GM18511 (cell line): ENCODE results near the gene TPRN.

Experiments used
- ATAC-seq: cut with Tn5 transposase; IDR thresholded peaks from one replicate; pipeline ENCODE4 v1.9.1; 2021; ENCODE audit warnings: mild to moderate bottlenecking, moderate library complexity; ENCODE audit not compliant: unreplicated experiment

TPRN gene

DNA sequence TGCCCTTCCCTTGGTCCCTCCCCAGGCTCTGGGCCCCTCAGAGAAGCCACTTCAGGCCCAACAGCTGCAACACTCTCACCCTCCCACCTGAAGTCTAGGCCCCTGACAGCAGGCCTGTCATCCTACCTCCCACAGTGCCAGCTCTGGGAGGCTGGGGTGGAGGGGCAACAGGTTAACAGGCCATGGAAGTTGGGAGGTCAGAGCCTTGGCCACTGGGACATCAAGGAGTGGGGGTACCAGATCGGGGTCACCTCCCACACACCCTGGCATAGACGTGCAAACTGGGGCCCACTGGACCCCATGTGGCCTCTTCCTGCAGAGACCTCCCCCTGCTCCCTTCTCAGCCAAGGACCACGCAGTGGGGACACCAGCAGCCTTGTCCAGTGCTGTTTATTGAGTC lies 9.3 kb downstream of the TPRN start:
- ATAC-seq: no peak

DNA sequence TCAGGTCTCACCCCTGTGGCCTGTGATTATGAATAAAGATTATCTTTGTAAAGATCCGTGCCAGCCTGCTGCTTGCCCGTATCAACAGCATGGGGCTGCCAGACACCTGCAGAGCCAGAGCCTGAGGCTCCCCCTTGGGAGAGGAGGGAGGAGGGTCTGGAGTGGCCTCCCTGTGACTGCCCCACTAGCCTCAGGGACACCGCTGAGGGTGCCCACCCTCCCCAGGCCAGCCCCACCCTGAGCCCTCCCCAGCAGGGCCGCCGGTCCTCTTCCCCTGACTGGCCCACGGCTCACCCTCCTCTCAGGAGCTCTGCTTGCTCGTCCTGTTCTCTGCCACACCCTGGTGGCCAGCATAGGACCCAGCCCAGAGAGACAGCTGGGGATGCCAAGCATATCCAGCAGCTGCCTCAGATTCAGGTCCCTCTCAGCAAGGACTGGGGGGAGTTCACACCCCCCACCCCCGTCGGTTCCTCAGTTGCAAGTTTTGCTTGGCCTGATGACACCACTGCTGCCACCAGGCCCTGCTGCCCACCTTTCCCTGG lies 10.2 kb downstream of the TPRN start:
- ATAC-seq: no peak

DNA sequence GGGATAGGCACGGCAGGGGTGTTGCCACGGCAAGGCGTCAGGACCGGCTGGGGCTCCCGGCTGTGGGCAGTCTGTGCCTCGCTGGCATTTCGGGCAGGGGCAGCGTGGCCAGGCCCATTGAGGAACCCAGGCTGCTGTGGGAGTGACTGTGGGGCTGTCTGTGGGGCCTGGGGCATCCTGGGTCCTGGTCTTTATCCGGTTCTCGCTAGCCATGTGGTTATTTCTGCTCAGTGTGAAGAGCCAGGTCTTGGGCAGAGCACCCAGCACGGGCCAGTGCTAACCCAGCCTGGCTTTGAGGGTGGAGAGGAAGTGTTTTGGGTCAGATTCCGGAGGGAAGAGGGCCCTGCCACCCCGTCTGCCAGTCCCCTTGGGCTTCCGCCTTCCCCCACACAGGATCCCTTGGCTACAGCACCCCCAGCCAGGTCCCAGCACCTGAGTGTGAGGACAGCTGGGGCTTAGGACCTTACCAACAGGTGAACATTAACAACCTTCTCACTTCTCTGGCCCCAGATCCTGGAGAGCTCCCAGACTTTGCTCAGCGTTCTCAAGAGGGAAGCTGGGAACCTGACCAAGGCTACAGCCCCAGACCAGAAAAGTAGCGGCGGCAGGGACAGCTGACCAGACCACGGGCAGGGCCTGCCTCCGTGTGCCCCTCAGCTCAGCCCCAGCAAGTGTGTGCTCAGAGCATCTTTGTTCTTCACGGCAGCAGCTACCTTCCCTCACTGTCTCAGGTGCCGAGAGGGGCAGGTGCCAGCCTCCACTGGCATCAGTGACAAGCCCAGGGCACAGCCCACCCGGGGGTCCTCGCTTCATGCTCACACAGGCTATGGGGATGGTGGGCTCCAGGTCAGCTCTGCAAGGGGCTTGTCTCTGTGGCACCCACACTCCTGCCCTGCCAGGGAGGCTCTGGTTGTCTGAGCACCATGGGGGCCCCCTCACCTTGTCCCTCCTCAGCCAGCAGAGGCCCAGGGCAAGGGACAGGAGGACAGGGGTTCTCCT lies 10.9 kb downstream of the TPRN start:
- no peak for ATAC-seq

DNA sequence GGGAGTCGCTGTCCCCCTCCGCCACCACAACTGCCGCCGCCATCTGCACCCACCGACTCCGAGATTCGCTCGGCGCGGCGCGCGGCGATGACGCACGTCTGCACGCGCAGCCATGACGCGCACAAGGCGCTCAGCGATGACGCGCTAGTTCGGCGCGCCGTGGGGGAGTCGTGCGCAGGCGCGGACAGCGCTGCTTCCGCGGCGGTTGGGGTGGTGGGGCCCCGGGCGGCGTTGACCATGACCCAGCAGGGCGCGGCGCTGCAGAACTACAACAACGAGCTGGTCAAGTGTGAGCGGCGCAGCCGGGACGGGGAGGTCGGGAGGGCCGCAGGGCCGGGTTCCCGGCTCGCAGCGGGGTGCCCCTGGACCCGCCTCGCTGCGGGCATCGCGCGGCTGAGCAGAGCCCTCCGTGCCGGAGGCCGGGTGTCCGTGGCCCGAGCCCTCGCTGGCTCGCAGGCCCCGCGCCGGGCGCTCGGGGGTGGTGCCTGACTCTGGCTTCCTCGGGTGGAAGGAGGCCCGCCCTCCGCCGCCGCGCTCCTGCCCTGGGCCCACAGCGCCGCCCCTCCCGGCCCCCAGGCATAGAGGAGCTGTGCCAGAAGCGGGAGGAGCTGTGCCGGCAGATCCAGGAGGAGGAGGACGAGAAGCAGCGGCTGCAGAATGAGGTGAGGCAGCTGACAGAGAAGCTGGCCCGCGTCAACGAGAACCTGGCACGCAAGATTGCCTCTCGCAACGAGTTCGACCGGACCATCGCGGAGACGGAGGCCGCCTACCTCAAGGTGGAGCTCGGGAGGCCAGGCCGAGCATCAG lies 11.8 kb downstream of the TPRN start, which contains the start of the genes ANAPC2 and SSNA1:
Gene ANAPC2, minus strand, starts transcription at position 71 of the 807 bp plus-strand sequence. Its CDS starts 28 bp downstream, at position 43.
Gene SSNA1, plus strand, starts transcription at position 187 of the 807 bp plus-strand sequence. Its CDS starts 51 bp downstream, at position 238.
- peak; percentile 85 for ATAC-seq

DNA sequence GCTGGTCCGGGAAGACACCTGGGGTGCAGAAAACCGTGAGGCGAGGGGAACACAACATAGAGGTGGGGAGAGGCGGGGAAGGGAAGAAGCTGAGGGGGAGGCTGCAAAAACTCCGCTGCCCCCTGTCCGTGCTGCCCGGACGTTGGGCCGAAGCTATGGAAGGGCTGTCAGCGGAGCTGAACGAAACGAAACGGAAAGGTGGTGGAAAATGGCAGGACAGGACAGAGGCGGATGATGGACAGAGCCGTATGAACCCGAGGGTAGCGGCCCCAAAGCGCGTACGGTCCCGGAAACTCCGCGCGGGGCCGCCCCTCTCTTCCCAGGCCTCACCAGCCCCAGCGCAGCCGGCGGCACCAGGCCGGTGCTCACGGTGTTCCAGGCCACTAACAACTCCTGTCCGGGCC lies 12.5 kb downstream of the TPRN start:
- no peak for ATAC-seq

DNA sequence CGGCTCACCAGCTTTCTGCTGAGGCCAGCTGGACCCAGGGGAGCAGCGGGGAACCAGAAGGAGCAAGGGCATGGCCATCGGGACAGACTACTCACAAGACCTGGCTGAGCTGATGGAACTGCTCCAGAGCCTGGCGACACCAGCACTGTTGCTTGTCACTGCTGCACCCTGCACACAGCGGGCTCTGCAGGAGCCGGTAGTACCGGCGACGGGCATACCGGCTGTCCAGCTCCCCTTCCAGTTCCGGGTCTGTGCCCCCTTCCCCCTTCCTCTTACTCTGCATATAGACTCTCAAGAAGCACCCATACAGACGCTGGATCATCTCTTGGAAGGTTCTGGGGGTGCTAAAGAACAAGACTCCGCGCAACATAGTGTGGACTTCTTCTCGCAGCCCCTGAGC lies 13.2 kb downstream of the TPRN start:
- ATAC-seq: no peak

DNA sequence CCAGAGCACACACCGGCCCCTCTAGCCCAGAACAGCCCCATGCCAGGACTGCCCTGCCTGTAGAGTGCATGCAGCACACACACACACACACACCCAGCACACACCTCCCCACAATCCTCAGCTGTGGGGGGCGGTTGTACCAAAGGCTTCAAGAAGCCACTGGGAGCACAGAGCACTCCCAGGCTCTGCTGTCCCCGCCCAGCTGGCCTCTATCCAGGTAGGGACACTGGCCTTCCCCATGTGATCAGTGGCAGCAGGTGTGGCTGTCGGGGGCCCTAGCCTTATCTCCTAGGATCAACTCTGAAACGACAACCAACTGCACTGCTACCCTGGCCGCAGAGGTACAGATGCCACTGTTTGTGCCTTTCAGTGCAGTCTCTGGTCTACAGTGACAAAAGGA lies 14.2 kb downstream of the TPRN start:
- ATAC-seq: no peak

DNA sequence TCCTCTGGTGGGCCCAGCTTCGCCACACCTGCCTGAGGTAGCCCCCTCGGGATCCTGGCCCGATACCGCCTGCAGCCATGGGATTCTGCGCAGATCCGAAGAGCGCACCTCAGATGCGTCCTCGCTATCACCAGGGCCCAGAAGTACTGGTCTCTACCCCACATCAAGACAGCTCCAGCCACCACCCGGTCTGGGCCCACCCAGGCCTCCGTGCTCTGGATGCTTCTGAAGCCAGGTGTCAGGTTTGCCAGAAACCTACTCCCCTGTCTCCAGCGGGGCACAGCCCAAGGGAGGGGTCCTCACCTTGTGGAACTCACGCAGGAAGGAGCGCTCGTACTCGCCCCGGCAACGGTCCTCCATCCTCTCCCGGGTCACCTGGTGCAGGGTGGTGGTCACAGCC lies 14.6 kb downstream of the TPRN start:
- ATAC-seq: no peak

DNA sequence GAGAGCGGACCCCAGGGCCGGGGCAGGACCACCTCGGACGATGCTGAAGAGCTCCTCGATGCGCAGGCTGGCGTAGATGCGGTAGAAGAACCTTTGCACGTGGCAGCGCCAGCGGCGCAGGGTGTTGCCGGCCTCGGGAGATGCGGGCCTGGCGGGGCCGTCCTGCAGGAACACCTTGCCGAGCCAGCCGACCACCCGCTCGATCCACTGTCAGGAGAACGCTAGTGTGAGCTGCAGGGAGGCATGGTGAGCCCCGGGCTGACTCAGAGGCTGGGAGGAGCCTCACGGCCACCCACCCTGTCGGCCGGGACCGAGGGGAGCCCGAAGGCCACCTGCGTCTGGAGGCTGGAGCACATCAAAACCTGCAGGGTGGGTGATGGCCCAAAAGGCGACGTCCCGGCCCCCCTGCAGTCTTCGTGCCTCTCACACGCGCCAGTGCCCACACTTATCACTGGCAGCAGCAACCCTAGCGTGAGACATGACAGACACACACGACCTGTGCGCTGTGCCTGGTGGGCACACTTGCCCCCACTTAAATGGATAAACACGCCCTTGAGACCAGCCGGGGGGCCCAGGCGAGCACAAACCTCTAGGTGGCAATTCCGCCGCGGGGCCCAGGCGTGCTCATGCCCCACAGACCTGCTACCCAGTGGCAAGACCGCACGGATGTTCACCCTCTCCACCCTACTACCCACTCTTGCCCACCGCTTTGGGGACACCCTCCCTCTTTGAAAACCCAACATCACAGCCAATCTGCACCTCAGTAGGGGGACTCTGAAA lies 15.5 kb downstream of the TPRN start:
- ATAC-seq: no peak

DNA sequence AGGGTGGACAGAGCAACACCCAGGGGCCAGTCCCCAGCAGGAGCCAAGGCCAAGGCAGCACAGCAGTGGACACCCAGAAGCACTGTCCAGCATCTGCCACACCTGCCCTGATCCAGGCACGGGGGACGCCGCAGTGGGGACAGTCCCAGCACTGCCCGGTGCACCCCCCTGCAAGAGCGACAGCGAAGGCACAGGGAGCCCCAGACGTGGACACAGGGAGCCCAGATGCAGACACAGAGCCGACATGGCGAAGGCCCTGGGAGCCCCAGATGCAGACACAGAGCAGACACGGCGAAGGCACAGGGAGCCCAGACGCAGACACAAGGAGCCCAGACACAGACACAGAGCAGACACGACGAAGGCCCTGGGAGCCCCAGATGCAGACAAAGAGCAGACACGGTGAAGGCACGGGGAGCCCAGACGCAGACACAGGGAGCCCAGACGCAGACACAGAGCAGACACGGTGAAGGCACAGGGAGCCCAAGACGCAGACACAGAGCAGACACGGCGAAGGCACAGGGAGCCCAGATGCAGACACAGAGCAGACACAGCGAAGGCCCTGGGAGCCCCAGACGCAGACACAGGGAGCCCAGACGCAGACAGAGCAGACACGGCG lies 16.5 kb downstream of the TPRN start:
- ATAC-seq: no peak

DNA sequence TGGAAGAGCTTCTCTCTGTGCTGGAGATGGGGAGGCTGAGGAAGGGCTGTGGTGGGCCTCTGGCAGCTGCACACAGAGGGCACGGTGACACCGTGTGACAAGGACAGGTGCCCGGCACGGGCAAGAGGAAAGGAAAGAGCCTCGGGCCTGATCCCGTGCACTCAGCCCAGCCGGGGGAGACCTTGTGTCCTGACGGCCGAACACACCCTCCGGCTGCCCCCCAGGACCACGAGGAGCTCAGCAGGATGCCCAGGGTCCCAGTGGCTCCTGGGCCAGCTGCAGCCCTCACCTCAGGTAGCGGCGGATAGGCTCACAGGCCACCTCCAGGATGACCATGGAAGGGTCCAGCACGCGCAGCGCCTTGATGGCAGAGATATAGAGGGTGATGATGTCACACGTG lies 17.7 kb downstream of the TPRN start:
- no peak for ATAC-seq

DNA sequence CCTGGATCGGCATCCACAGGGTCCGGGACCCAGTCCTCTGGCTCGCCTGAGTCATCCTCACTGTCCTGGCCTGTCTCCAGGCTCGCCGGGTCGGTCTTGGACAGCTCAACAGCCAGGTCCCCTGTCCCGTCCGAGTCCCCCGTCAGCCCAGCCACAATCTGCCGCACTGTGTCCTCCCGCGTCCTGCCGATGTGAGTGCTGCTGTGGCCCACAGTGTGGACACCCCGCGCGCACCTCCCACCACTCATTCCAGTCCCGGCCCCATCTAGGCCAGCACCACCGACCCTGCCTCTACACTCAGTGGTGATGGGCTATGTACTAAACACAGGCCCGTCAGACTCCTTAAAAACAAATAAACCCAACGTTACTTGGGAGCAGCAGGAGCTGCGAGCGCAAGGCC lies 18.9 kb downstream of the TPRN start:
- no peak for ATAC-seq

DNA sequence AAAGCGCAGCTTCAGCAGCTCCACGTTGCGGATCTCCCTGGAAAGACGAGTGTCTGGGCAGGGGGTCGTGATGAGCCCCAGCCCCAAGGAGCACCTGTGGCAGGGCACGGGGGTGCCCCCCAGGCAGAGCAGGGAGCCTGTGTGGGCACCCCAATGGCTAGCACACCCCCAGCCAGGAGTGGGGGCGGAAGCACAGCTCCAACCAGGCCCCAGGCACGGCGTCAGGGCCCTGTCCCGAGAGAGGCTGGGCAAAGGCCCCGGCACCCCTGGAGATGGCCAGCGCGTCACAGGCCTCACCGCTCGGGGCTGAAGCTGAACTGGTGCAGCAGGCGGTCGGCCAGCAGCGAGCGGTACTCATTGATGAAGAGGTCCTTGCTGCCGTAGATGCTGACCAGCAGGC lies 20.1 kb downstream of the TPRN start:
- ATAC-seq: no peak

DNA sequence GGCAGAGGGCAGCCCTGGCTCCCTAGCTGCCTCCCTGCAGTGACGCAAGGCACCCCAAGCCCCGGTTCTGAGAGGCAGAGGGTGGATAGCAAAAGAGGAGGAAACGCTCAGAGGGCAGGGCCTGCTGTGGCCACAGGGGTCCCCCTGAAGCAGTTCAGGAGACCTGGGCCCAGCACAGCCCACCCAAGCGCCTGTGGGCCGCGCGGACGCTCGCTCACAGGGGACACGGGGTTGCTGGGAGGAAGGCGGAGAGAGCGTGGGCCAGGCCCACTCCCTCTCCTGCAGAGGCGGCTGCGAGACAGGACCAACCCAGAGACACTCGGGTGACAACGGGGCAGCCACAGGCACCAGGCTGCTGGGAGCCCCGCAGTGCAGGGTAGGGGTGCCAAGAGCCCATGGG lies 20.8 kb downstream of the TPRN start:
- ATAC-seq: no peak

DNA sequence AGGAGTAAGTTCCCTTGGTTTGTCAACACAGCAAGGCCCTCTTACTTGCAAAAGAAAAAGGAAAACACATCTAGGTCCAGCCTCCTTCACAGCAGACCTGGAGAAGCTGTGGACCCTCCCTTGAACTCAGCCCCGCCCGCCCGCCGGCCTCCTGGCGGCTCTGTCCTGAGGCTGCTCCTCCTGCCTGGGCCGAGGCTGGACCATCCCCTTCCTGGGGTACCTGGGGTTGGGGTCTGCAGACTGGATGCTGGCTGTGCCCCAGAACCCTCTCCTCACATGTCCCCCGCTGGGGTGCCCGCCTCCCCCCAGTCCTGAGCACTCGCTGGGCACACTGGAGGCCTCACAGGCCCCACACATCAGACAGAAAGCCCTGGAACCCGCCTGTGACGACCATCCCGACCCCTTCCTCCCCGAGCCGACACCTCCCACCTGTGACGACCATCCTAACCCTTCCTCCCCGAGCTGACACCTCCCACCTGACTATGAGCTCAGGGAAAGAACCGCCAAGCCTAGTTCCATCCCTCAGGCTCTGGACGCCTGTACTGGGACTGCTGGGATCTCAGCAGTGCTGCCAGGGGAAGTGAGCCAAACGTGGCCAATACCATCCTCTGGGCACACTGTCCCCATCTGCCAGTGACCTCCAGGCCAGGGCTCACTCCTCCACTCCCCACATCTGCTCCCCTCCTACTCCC lies 21.5 kb downstream of the TPRN start:
- no peak for ATAC-seq

DNA sequence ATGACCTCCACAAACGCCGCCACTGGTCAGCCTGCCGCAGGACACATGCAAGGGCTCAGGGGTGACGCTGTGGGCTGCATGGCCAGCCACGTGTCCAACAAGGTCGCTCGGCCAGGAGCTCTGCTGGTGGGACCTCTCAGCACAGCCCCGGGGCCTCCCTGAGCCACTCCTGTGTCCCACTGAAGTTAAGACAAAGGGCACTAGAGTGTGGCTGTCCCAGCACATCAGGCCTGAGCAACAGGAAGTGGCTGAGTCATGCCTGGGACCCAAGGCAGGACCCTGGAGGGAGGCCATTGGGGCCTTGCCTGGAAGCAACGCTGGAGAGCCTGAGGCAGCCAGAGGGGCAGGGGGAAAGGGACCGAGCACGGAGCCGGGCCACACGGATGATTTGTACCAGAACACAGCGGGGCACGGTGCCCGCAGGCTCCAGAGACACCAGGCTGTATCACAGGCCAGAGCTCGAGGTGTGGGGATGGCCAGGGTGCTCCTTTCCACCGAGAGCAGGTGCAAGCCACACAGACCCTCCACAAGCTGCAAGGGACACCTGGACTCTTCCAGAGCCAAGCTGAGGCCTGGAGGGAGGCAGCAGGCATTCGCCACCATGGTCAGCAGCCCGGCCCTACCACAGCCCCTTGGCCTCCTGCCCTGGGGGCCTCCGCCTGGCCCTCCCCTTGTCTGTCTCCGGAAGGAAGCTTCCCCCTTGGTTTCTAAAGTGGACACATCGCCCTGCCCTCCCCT lies 22.2 kb downstream of the TPRN start:
- no peak for ATAC-seq

DNA sequence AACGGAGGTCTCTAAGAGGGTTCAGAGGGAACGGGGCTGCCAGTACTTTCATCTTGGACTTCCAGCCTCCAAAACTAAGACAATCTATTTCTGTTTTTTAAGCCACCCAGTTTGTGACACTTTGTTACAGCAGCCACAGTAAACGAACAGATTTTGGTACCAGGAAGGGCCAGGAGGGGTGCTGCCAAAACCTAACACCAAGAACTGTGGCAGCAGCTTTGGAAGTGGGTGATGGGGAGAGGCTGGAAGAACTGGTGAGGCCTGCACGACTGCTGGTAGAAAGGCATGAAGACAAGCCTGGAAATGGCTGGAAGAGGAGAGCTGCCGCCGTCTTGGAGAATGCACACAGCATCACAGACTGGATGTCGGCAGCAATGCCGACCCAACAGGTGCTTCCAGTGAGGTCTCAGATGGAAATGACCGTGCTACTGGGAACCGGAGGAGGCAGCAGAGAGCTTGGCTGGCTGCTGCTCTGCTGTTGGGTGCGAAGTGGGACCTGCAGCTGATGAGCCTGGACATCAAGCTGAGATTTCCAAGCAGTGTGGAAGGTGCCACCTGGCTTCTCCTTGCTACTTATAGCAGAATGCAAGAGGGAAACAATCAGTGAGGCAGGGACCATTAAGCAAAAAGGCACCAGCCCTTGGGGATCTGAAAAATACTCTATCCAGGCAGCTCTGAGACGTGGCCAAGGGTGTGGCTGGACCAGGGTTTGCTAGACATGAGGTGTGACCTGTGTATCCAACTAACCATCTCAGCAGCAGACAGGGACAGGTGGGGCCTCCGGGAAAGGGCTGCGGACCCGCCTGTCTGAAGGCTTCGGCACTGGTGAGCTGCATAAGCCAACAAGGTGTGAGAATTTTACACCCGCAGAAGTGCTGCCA lies 24.0 kb downstream of the TPRN start:
- ATAC-seq: no peak
